GM12865 (cell line): Measurements from ENCODE around the gene PTEN.
"Not testable (repeated sequence)": the region's sequence is repeated elsewhere in the genome, so short reads cannot be mapped to it uniquely, and the experiment has no call there.

Experiments used
- DNase-seq: peaks from one replicate; pipeline ENCODE4 v3.0.0; 2010; ENCODE audit warnings: low read depth
- H3K4me3 ChIP-seq: 2 replicates; pipeline ENCODE4 v1.5.1; 2011; ENCODE audit warnings: mild to moderate bottlenecking, low read depth, low read length, control low read depth
- TF ChIP-seq, protein P1 (sequence below): IDR thresholded peaks from 2 replicates; pipeline ENCODE4 v1.5.1; 2011; ENCODE audit warnings: low read length, control low read depth, low read depth, inconsistent platforms; ENCODE audit not compliant: insufficient read depth; ENCODE audit errors: missing control alignments

Gene PTEN

GRCh38 chr10:87886635-87887034 is 23.2 kb downstream of the PTEN start:
- TF ChIP-seq, protein P1, sequence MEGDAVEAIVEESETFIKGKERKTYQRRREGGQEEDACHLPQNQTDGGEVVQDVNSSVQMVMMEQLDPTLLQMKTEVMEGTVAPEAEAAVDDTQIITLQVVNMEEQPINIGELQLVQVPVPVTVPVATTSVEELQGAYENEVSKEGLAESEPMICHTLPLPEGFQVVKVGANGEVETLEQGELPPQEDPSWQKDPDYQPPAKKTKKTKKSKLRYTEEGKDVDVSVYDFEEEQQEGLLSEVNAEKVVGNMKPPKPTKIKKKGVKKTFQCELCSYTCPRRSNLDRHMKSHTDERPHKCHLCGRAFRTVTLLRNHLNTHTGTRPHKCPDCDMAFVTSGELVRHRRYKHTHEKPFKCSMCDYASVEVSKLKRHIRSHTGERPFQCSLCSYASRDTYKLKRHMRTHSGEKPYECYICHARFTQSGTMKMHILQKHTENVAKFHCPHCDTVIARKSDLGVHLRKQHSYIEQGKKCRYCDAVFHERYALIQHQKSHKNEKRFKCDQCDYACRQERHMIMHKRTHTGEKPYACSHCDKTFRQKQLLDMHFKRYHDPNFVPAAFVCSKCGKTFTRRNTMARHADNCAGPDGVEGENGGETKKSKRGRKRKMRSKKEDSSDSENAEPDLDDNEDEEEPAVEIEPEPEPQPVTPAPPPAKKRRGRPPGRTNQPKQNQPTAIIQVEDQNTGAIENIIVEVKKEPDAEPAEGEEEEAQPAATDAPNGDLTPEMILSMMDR, result no peak
- H3K4me3 ChIP-seq, result no peak overlapping the region
- DNase-seq, result no peak

DNA sequence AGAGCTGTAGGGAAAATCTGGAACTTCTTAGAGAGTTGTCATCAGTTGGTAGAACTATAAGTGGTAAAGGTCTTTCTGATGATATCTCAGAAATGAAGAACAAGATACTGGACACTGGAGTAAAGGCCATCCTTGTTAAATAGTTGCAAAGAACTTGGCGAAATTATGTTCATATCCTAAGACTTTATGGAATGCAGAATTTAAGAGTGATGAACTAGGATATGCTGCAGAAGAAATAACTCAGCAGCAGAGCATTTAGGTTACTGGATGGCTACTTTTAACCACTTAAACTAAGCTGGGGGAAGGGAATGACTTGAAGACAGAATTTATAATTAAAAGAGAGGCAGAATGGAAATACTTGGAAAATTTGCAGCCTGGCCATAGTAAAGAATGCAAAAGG is 23.7 kb downstream of the PTEN start:
- no peak overlapping the region for H3K4me3 ChIP-seq
- no peak for DNase-seq
- TF ChIP-seq, protein P1, result no peak

DNA sequence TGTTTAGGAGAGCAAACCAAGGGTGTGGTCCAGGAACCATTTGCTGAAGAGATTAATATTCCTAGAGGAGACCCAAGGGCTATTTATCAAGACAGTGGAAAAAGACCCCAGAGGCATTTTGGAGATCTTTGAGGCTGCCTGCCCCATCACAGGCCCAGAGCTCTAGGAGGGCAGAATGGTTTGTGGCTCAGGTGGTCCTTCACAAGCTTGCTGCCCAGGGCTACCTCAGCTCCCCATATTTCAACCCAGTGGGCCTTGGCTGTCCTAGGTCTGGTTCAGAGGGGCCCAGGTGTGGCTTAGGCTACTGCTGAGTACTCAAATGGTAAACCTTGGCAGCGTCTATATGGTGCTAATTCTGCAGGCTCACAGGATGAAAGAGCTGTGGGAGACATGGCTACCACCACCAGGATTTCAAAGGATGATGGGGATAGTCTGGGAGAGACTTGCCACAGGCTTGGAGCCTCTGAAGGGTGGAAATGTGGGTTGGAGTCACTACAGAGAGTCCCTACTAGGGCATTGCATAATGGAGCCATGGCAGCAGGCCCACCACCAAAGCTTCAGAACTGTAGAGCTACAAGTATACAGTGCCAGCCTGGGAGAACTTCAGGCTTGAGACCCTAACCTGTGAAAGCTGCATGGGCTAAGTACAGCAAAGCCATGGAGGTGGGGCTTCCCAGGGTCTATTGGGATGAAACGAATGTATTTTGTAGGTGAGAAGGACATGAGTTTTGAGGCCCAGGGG is 24.3 kb downstream of the PTEN start:
- H3K4me3 ChIP-seq, result no peak overlapping the region
- DNase-seq, result no peak
- TF ChIP-seq, protein P1, result no peak

DNA sequence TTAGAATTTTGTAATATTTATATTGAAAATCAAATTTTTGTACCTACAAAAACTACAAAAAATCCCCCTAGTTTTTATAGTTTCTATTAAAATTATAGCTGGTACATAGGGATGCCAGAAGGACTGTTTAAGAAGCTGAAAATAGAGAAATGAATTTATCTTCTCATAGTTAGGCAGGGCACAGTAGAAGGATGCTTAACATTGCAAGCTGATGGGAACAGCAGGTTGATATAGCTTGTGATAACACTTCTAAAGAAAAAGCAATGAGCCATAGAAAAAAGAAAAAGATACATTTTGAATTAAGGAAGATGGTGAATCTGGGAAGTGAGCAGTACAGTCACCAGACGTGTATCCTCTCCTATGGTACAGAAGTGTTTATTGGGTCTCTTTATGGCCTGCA is 32.0 kb downstream of the PTEN start:
- DNase-seq, result no peak
- TF ChIP-seq, protein P1, result no peak
- H3K4me3 ChIP-seq, result no peak overlapping the region

DNA sequence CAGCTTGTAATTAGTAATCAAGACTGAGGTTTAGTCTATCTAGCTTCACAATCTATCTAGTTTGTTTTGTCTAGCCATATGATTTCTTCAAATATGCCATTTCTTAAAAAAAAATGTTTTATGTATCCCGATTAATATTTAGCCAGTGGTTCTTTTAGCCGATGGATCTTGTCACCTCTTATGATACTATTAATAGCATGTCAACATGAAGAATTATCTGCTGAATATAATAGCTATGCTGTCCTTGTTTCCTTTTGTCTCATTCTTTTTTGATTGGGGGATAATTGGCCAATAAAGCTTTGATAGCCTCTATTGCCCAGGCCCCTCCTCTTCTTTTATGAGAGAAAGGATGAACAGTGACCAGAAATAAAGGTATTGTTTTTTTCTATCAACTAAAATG is 32.8 kb downstream of the PTEN start:
- TF ChIP-seq, protein P1, result no peak
- no peak overlapping the region for H3K4me3 ChIP-seq
- DNase-seq, result no peak

DNA sequence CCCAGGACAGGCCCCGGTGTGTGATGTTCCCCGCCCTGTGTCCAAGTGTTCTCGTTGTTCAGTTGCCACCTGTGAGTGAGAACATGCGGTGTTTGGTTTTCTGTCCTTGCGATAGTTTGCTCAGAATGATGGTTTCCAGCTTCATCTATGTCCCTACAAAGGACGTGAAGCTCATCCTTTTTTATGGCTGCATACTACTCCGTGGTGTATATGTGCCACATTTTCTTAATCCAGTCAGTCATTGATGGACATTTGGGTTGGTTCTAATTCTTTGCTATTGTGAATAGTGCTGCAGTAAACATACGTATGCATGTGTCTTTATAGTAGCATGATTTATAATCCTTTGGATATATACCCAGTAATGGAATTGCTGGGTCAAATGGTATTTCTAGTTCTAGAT is 34.5 kb downstream of the PTEN start:
- DNase-seq, H3K4me3 ChIP-seq: not testable (repeated sequence)

- not testable (repeated sequence) for H3K4me3 ChIP-seq, DNase-seq
These were observed 40.0 kb downstream of the PTEN start for GRCh38 chr10:87903396-87903795.

- DNase-seq, result no peak
- H3K4me3 ChIP-seq, result no peak overlapping the region
- TF ChIP-seq, protein P1, result no peak
These were observed 49.9 kb downstream of the PTEN start for GRCh38 chr10:87913156-87913921.
